ENCODE measurements around the gene UNC5C.

Gene UNC5C

DNA sequence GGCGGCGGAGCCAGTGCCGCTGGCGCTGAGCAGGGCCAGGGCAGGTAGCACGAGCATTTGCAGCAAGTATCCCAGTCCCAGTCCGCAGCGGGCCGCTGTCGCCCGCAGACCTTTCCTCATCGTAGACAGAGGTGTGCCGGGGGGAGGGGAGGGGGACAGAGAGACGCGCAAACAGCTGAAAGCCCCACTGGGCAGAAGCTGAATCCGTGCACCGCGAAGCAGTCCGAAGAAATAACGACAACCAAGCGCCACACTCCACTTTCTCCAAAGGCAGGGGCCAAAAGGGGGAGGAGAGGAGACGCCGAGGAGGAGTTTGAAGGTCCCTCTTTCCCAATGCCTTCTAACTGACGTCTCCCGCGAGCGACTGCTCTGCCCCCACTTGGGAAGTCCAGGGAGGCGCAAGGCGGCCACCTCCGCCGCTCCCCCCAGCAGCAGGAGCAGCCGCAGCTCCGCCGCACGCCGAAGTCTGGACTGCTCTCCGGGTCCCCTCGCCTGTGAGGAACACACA lies at the start of gene UNC5C:
TSS of gene UNC5C (minus strand) at position 236 of the 508 bp plus-strand sequence.
- TF ChIP-seq, protein P1, sequence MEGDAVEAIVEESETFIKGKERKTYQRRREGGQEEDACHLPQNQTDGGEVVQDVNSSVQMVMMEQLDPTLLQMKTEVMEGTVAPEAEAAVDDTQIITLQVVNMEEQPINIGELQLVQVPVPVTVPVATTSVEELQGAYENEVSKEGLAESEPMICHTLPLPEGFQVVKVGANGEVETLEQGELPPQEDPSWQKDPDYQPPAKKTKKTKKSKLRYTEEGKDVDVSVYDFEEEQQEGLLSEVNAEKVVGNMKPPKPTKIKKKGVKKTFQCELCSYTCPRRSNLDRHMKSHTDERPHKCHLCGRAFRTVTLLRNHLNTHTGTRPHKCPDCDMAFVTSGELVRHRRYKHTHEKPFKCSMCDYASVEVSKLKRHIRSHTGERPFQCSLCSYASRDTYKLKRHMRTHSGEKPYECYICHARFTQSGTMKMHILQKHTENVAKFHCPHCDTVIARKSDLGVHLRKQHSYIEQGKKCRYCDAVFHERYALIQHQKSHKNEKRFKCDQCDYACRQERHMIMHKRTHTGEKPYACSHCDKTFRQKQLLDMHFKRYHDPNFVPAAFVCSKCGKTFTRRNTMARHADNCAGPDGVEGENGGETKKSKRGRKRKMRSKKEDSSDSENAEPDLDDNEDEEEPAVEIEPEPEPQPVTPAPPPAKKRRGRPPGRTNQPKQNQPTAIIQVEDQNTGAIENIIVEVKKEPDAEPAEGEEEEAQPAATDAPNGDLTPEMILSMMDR (IDR thresholded peaks at IDR 0.05; ENCODE audit: insufficient read depth, low read depth, low read length, missing control alignments): no peak
- peak; percentile 4 for DNase-seq (ENCODE audit: low read depth)
- peak within 1 kb of the TSS; percentile 60 for H3K4me3 ChIP-seq (ENCODE audit: low read depth, low read length)

- no peak for DNase-seq (ENCODE audit: low read depth)
- no peak overlapping the region for H3K4me3 ChIP-seq (ENCODE audit: low read depth, low read length)
- TF ChIP-seq, protein P1 (IDR thresholded peaks at IDR 0.05; ENCODE audit: insufficient read depth, low read depth, low read length, missing control alignments): no peak
These were observed 47.9 kb upstream of the UNC5C start for GRCh38 chr4:95596676-95597075.

DNA sequence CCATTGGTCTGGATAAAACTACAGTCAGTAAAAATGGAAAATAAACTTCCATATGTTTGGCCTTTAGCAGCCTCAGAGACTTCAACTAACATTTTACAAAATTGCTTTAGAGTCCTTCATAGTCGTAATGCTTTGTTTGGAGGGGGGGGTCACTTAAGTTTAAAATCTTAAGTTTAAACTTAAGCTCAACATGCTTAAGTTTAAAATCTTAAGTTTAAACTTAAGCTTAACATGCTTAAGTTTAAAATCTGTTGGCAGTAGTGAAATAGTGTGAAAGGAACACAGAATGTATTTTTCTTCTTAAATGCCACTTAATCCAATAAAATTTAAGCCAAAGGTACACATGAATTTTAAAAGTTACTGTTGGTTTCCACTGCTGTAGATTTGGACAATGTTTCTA lies 45.9 kb upstream of the UNC5C start:
- no peak overlapping the region for H3K4me3 ChIP-seq (ENCODE audit: low read depth, low read length)
- TF ChIP-seq, protein P1 (IDR thresholded peaks at IDR 0.05; ENCODE audit: insufficient read depth, low read depth, low read length, missing control alignments): no peak
- no peak for DNase-seq (ENCODE audit: low read depth)

GRCh38 chr4:95594013-95594412 lies 45.2 kb upstream of the UNC5C start:
- H3K4me3 ChIP-seq (ENCODE audit: low read depth, low read length): no peak overlapping the region
- DNase-seq (ENCODE audit: low read depth): no peak
- TF ChIP-seq, protein P1 (IDR thresholded peaks at IDR 0.05; ENCODE audit: insufficient read depth, low read depth, low read length, missing control alignments): no peak

GRCh38 chr4:95591278-95591677 lies 42.5 kb upstream of the UNC5C start:
- DNase-seq (ENCODE audit: low read depth): no peak
- no peak overlapping the region for H3K4me3 ChIP-seq (ENCODE audit: low read depth, low read length)
- TF ChIP-seq, protein P1 (IDR thresholded peaks at IDR 0.05; ENCODE audit: insufficient read depth, low read depth, low read length, missing control alignments): no peak

- no peak for DNase-seq (ENCODE audit: low read depth)
These were observed 41.8 kb upstream of the UNC5C start for GRCh38 chr4:95590615-95591014.

More at GRCh38 chr4:95590615-95591014, 41.8 kb upstream of the UNC5C start:
- TF ChIP-seq, protein P1 (IDR thresholded peaks at IDR 0.05; ENCODE audit: insufficient read depth, low read depth, low read length, missing control alignments): no peak
- no peak overlapping the region for H3K4me3 ChIP-seq (ENCODE audit: low read depth, low read length)

Data from GM12865 (cell line).